Adrenal gland (tissue), 12 donors: ENCODE measurements around the gene GLIS1. TPM values are rescaled to one million over a fixed set of nuclear protein-coding genes. Genes with fewer than 3 reads are reported as not detected.

Experiments used
- DNase-seq, 7 donors: peaks; one replicate each; pipeline ENCODE4 v3.0.0-alpha.2; 2019 to 2020
- H3K27ac ChIP-seq, 5 donors: fragments of 200-600 bp; sonication (generic) in 4 of 5; 1 replicate in 3 of 5; 2 replicates in 2 of 5; pipeline versions ENCODE4 v1.5.1 to v1.8.0; 2016 to 2020; ENCODE audit warnings: mild to moderate bottlenecking in 1 of 5
- H3K27me3 ChIP-seq: fragments of 200-600 bp; 2 replicates; pipeline ENCODE4 v1.8.0; 2021
- H3K36me3 ChIP-seq, 2 donors: fragments of 200-600 bp; replicated peaks in 1 of 2; 1 replicate in 1 of 2; 2 replicates in 1 of 2; pipeline versions ENCODE4 v1.5.1 to v1.8.0; 2018 to 2022
- H3K4me1 ChIP-seq, 2 donors: fragments of 200-600 bp; replicated peaks in 1 of 2; 1 replicate in 1 of 2; 2 replicates in 1 of 2; pipeline versions ENCODE4 v1.5.1 to v1.8.0; 2018 to 2021
- H3K4me3 ChIP-seq, 4 donors: fragments of 200-600 bp; sonication (generic) in 3 of 4; one replicate each; pipeline ENCODE4 v1.5.1; 2016 to 2018
- H3K9me3 ChIP-seq, 3 donors: fragments of 200-600 bp; sonication (generic) in 1 of 3; replicated peaks in 1 of 3; 1 replicate in 2 of 3; 2 replicates in 1 of 3; pipeline versions ENCODE4 v1.5.1 to v1.8.0; 2016 to 2021
- CTCF ChIP-seq, 6 experiments: fragments of 450-650 bp in 4 of 6; fragments of 200-600 bp in 2 of 6; sonication (generic) in 1 of 6; IDR thresholded peaks; 1 replicate in 5 of 6; 2 replicates in 1 of 6; pipeline versions ENCODE4 v1.5.1 to v1.8.0; 2016 to 2021; ENCODE audit warnings: antibody characterized with exemption in 6 of 6, mild to moderate bottlenecking in 2 of 6, moderate library complexity in 1 of 6
- POLR2A ChIP-seq, 2 donors: fragments of 450-650 bp; IDR thresholded peaks; one replicate each; pipeline ENCODE4 v1.6.1; 2017; ENCODE audit warnings: antibody characterized with exemption in 2 of 2, mild to moderate bottlenecking in 2 of 2, moderate library complexity in 1 of 2
- WGBS, 4 donors: extraction: QIAGEN DNeasy Blood & Tissue Kit in 2 of 4; methylation state at CpG; one replicate each; pipeline versions ENCODE4 v1.1.5 to v1.1.7; 2013 to 2017; 5-methylcytosine and 5-hydroxymethylcytosine counted together
- intact Hi-C, 2 donors: fragments of 100-400 bp; cut with DNase I; formaldehyde crosslinking; loops; one replicate each; pipeline versions ENCODE4 v1.14.1 to v1.15.0; 2022 to 2023
- polyA plus RNA-seq, 3 donors: library from polyadenylated mRNA; stranded (reverse); fragments of 200-250 nt in 2 of 3; fragments of 350-450 nt in 1 of 3; fragmentation: Illumina TruSeq in 1 of 3; extraction: RNeasy Lipid Tissue Mini Kit (QIAGEN cat#74804) in 1 of 3; gene quantifications; one replicate each; pipeline ENCODE4 v1.2.3, GENCODE V29; 2013 to 2014
- total RNA-seq, 9 donors: library from RNA; depleted of rRNA in 4 of 9; stranded (reverse); fragments of >200 nt in 4 of 9; fragments of 120-200 nt in 1 of 9; fragmentation: NEBNext Ultra II Directional in 1 of 9; extraction: Animal tissue kit (Norgen Biotek cat#: 25700) in 1 of 9; gene quantifications; one replicate each; pipeline versions ENCODE4 v1.1.0 to v1.2.4, GENCODE V29; 2013 to 2023
- donor health status: healthy with polysubstance abuse.
- donor health status: Bipolar disorder and iron deficiency.
- donor health status: DM: yes; HTN: yes; CAD: no.
- donor health status: DM: no; HTN: no; CAD: no.
- donor health status: DM: no; HTN: no; CAD: no.
- donor health status: DM: yes; HTN: yes; CAD: no.

GLIS1 gene
- total and polyA plus RNA-seq, 12 donors: 0.08 to 0.37 (median 0.14) TPM; not detected in 6

GRCh38 chr1:53710584-53710983, 28.4 kb downstream of the GLIS1 start:
- intact Hi-C loops: no loop called here

GRCh38 chr1:53708687-53709086, 30.3 kb downstream of the GLIS1 start:
- DNase-seq: no peak
- Histone ChIP-seq H3K9me3 (no peaks in the 10 kb centered on the region), H3K27ac (no peak overlapping the region), H3K27me3 (no peaks in the 10 kb centered on the region), H3K4me3 (no peak overlapping the region), H3K4me1 (no peaks in the 10 kb centered on the region), H3K36me3 (no peaks in the 10 kb centered on the region)
- no peak for TF ChIP-seq CTCF (IDR thresholded peaks at IDR 0.05)
- TF ChIP-seq POLR2A (IDR thresholded peaks at IDR 0.05): no peak
- WGBS, 4 donors: 63 to 95% (median 84%) methylated on average over 3 of the region's 3 CpGs
- intact Hi-C loops: no loop called here

More at GRCh38 chr1:53710584-53710983, 28.4 kb downstream of the GLIS1 start:
- Histone ChIP-seq H3K4me1 (no peaks in the 10 kb centered on the region), H3K27me3 (no peaks in the 10 kb centered on the region), H3K36me3 (no peaks in the 10 kb centered on the region), H3K4me3 (no peak overlapping the region), H3K9me3 (no peaks in the 10 kb centered on the region), H3K27ac (no peak overlapping the region)
- TF ChIP-seq CTCF (IDR thresholded peaks at IDR 0.05) (no peak), POLR2A (IDR thresholded peaks at IDR 0.05) (no peak)
- WGBS, 4 donors: 69 to 81% (median 78%) methylated on average over 8 of the region's 8 CpGs
- no peak for DNase-seq

- WGBS, 4 donors: 59 to 64% (median 61%) methylated on average over 6 of the region's 6 CpGs
- no peaks in the 10 kb centered on the region for H3K36me3 ChIP-seq
- no peaks in the 10 kb centered on the region for H3K9me3 ChIP-seq
- intact Hi-C loops: no loop called here
- H3K4me1 ChIP-seq: no peaks in the 10 kb centered on the region
- H3K27me3 ChIP-seq: no peaks in the 10 kb centered on the region
- DNase-seq: no peak
- H3K27ac ChIP-seq: no peak overlapping the region
- TF ChIP-seq POLR2A (IDR thresholded peaks at IDR 0.05) (no peak), CTCF (IDR thresholded peaks at IDR 0.05) (no peak)
- H3K4me3 ChIP-seq: no peak overlapping the region
Observed at GRCh38 chr1:53706356-53706755, 32.6 kb downstream of the GLIS1 start.

- 59 to 69% (median 63%) methylated on average over 6 to 7 of the region's 7 CpGs for WGBS, 4 donors
- intact Hi-C loops: no loop called here
- no peak for TF ChIP-seq CTCF (IDR thresholded peaks at IDR 0.05)
- TF ChIP-seq POLR2A (IDR thresholded peaks at IDR 0.05): no peak
- Histone ChIP-seq H3K4me1 (no peaks in the 10 kb centered on the region), H3K27ac (no peak overlapping the region), H3K4me3 (no peak overlapping the region), H3K36me3 (no peaks in the 10 kb centered on the region), H3K9me3 (no peaks in the 10 kb centered on the region), H3K27me3 (no peaks in the 10 kb centered on the region)
- DNase-seq: no peak
Observed at GRCh38 chr1:53705446-53706096, 33.4 kb downstream of the GLIS1 start.
